G401 (cell line): ENCODE data around the gene PCBP3. TPM values are rescaled to one million over a fixed set of nuclear protein-coding genes. Genes with fewer than 3 reads are reported as not detected.

ENCODE experiments used
- DNase-seq: peaks from one replicate; pipeline ENCODE4 v3.0.0-alpha.2; 2015; ENCODE audit warnings: low spot score
- in situ Hi-C: cut with HindIII; loops from 2 replicates; pipeline ENCODE4 v1.10.0; 2016; ENCODE audit warnings: low sequenced_read_pairs, mixed read lengths
- total RNA-seq: library from RNA; depleted of rRNA; stranded (reverse); fragments of >200 nt; shearing (Covaris generic); gene quantifications from 2 replicates; pipeline ENCODE4 v1.2.3, GENCODE V29; 2014

Gene PCBP3
- total RNA-seq, 1 experiment from 2014 or later = 1.7 TPM

GRCh38 chr21:45766501-45766900 lies 123.0 kb downstream of the PCBP3 start:
- in situ Hi-C loops = no loop called here
- peak; percentile 52 for DNase-seq

GRCh38 chr21:45767071-45768006 lies 123.8 kb downstream of the PCBP3 start:
- in situ Hi-C loops = no loop called here
- DNase-seq = no peak

DNA sequence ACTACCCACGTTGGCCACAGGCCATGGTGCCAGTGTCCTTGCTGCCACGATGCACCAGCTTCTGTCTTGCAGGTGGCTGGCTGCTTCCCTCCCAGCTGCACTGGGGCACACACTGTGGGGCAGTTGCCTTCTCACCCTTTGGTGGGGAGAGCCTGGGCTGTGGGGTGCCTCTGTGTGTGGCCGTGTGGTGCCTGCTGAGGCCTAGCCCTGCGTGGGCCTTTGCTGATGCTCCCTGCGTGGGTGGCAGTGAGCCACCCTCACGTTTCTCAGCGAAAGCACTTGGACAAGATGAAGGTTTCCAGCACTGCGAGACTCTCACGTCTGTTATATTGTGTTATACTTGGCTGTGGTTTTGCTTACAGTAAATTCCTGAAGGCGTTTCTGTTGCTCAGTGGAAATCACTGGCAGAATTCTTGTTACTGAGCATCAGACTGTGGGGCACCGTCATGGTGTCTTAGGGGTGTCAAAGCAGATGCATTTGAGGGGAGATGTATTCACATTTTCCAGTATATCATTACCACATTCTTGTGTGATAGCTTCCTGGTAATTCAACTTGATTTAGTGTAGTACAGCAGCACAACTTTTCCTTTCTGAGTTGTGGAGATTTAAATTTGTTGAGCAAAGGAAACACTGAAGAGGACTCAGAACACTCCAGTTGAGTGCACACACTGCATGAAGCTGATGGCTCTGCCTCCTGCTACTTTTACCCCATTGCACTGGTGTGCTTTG lies 124.7 kb downstream of the PCBP3 start:
- in situ Hi-C loops = no loop called here
- DNase-seq = no peak

GRCh38 chr21:45768740-45769048 lies 125.2 kb downstream of the PCBP3 start:
- in situ Hi-C loops = no loop called here
- DNase-seq = peak; percentile 13

- in situ Hi-C loops = no loop called here
- no peak for DNase-seq
These were observed 125.8 kb downstream of the PCBP3 start for GRCh38 chr21:45769294-45769693.

DNA sequence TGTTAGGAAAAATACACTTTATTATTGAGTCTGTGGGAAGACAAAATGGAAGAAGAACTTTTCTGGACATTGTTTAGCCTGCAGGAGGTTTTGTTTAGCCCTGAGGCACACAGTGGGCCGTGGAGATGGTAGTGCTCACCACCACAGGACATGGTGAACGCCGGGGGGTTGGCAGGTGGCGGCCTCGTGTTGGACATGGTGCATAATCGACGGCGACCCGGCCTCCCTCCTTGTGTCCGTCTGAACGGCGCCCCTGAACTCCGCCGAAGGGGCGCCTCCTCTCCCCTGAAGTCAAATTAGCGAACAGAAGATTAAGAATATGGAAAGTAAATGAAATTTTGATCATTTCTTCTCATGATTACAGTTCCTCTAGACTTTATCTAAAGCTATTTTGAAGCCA lies 126.4 kb downstream of the PCBP3 start:
- in situ Hi-C loops = no loop called here
- DNase-seq = no peak

- no peak for DNase-seq
- in situ Hi-C loops = no loop called here
These were observed 128.7 kb downstream of the PCBP3 start for GRCh38 chr21:45772180-45772579.

DNA sequence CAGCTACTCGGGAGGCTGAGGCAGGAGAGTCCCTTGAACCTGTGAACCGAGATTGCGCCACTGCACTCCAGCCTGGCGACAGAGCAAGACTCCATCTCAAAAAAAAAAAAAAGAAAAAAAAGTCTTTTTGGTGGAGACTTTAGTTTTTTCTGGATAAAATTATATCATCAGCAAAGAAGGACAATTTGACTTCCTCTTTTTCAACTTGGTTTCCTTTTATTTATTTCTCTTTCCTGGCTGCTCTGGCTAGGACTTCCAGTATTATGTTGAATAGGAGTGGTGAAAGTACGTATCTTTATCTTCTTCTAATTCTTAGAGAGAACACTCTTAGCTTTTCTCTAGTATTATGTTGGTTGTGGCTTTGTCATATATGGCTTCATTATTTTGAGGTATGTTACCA lies 130.8 kb downstream of the PCBP3 start:
- in situ Hi-C loops = no loop called here
- no peak for DNase-seq

DNA sequence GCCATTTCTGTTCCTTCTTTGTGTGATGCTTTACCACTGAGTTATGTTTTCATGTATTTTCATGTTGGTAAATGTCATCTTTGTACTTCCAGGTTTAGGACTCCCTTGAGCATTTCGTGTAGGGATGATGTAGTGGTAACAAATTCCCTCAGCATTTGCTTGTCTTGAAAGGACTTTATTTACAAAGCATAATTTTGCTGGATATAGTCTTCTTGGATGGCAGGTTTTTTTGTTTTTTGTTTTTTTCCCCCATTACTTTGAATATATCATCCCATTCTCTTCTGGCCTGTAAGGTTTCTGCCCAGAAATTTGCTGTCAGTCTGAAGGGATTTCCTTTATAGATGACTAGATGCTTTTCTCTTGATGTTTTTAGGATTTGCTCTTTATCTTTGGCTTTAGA lies 133.4 kb downstream of the PCBP3 start:
- DNase-seq = no peak

GRCh38 chr21:45778686-45779085 lies 135.2 kb downstream of the PCBP3 start:
- DNase-seq = no peak
- in situ Hi-C loops = no loop called here

More for the DNA sequence above, 133.4 kb downstream of the PCBP3 start:
- in situ Hi-C loops = no loop called here

- no peak for DNase-seq
- in situ Hi-C loops = no loop called here
These were observed 135.7 kb downstream of the PCBP3 start for GRCh38 chr21:45779226-45779625.

- in situ Hi-C loops = no loop called here
- DNase-seq = peak; percentile 43
These were observed 137.1 kb downstream of the PCBP3 start for GRCh38 chr21:45780647-45781046.

DNA sequence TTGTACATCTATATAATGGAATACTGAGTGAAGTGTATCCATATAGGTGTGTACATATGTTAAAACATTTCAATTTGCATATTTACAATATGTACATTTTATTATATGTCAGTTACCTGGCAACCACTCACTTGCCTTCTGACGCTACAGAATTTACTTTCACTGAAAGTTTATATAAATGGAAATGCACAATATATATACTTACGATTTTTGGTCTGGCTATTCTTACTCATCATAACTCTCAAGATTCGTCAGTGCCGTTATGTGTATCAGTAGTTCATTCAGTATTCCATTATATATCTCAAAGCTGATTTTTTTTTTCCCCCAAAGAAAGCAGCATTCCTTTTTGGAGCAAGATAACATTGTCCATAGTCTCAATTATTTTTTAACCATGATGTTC lies 138.2 kb downstream of the PCBP3 start:
- DNase-seq = no peak
- in situ Hi-C loops = no loop called here

GRCh38 chr21:45786660-45787059 lies 143.1 kb downstream of the PCBP3 start:
- DNase-seq = no peak
- in situ Hi-C loops = no loop called here

DNA sequence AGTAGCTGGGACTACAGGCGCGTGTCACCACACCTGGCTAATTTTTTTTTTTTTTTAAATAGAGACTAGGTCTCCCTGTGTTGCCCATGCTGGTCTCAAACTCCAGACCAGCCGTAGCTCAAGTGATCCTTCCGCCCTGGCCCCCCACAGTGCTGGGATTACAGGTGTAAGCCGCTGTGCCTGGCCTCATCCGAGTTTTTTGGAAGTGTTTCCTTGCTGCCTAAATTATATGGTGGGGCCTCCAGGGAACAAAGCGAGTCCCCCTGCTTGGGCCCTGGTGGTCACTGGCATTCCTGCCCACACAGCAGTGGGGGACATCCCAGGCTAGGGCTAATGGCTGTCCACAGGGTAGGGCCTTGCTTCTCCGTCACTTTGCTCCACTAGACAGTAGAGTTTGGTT lies 143.8 kb downstream of the PCBP3 start:
- DNase-seq = no peak
- in situ Hi-C loops = no loop called here

DNA sequence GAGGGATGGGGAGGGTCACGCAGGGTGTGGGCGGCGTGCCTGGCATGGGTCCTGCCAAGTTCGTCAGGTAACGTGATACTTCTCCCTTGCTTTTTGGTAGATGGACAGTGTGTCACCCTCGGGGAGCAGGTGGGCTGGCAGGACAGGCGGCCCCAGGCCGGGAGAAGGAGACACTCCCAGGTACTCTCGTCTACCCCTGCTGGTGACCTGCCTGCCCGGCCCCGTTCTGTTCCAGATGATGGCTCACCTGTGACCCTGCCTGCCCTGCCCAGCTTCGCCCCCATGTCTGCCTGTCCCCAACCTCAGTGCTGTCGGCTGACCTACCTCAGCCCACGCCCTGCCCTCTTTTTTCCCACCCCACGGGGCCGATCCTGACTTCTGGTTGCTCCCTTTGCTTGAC lies 144.7 kb downstream of the PCBP3 start:
- in situ Hi-C loops = no loop called here
- DNase-seq = no peak

DNA sequence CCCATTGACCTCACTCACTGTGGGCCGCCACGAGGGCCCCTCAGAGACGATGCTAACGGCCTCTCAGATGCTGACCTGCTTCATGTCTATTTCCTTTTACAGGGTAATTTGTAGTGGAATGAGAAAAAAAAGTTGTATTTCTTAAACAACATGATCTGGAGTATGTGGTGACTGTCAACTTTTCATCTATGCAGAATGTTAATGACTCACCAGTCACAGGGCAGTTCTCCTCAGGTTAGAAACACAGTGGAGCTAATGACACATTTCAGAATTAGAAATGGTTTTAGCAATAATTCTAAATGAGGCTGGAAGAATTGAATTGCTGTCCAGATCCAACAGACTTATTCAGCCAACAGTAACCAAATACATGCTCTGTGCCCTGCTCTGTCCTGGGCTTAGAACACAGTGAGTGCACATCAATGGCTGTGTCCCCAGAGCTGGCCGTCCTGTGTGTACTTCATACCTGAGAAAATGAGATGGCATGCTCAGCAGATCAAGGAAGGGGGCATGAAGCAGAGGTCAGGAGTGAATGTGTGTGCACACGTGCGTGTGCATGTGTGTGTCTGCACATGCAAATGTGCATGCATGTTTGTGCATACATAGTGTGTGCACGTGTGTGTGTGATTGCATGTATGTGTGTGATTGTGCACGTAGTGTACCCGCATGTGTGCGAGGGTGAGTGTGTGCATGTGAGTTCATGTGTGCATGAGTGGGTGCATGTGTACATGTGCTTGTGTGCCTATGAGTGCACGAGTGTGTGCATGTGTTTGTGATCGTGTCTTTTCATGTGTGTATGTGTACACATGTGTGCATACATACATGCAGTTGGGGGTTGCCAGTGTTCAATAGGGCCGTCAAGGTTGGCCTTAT lies 145.3 kb downstream of the PCBP3 start:
- DNase-seq = no peak
- in situ Hi-C loops = no loop called here

DNA sequence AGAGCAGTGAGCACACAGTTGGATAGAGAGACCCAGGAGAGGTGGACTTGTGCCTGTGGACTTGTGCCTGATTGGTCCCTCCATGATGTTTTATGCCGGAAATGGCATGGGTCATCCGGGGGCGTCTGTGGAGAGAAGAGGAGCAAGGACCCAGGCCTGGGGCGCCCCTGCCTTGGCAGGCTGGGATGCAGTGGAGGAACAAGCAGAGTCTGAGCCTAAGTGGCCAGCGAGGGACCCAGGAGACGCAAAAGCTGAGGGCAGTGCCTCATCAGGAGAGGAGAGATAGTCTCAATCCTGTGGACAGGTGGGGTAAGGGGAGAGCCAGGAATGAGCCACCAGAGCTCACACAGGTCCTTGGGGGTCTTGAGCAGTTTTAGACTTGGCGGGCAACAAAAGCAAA lies 146.9 kb downstream of the PCBP3 start:
- in situ Hi-C loops = no loop called here
- DNase-seq = no peak

GRCh38 chr21:45791562-45792418 lies 148.3 kb downstream of the PCBP3 start:
- no peak for DNase-seq
- in situ Hi-C loops = no loop called here
